GM18511 (cell line): ENCODE data around the gene DEFB118.
"Not testable (repeated sequence)": the region's sequence is repeated elsewhere in the genome, so short reads cannot be mapped to it uniquely, and the experiment has no call there.

Experiments
- ATAC-seq: cut with Tn5 transposase; IDR thresholded peaks from one replicate; pipeline ENCODE4 v1.9.1; 2021; ENCODE audit warnings: mild to moderate bottlenecking, moderate library complexity; ENCODE audit not compliant: unreplicated experiment

Gene DEFB118

GRCh38 chr20:31368301-31368700, at the start of gene DEFB118:
TSS of gene DEFB118 (plus strand) at chr20:31368601. CDS start at chr20:31368651, 50 bp downstream.
- no peak for ATAC-seq

GRCh38 chr20:31322504-31322903, 45.9 kb upstream of the DEFB118 start:
- ATAC-seq, result no peak

GRCh38 chr20:31330893-31331292, 37.5 kb upstream of the DEFB118 start:
- no peak for ATAC-seq

- no peak for ATAC-seq
Observed at GRCh38 chr20:31341470-31341869, 26.9 kb upstream of the DEFB118 start.

- no peak for ATAC-seq
Observed at GRCh38 chr20:31355981-31356380, 12.4 kb upstream of the DEFB118 start.

- ATAC-seq, result no peak
Observed at GRCh38 chr20:31363295-31363694, 5.1 kb upstream of the DEFB118 start.

DNA sequence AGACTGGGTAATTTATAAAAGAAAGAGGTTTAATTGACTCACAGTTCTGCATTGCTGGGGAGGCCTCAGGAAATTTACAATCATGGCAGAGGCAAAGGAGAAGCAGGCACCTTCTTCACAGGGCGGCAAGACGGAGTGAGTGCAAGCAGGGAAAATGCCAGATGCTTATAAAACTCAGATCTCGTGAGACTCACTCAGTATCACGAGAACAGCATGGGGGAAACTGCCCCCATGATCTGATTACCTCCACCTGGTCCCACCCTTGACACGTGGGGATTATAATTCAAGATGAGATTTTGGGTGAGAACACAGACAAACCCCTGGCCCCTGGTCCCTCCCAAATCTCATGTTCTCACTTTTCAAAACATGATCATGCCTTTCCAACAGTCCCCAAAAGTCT, 4.1 kb upstream of the DEFB118 start:
- not testable (repeated sequence) for ATAC-seq

DNA sequence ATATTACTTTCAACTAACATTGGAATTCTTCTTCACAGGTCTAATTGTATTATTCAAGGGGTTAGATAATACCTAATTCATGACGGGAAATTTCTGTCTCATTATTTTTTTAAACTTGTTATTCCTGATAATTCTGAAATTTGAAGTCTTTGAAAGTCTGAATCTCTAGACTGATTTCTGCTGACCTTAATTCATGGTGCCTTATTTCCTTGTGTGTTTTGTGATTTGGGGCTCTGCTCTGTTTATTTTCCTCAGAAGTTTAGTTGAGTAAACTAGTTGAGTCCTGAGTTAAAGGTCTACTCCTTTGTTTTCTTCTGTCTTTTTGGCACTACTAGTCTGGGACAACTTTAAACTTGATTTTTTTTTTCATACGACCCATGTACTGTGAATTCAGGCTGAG, 5.9 kb downstream of the DEFB118 start:
- no peak for ATAC-seq

DNA sequence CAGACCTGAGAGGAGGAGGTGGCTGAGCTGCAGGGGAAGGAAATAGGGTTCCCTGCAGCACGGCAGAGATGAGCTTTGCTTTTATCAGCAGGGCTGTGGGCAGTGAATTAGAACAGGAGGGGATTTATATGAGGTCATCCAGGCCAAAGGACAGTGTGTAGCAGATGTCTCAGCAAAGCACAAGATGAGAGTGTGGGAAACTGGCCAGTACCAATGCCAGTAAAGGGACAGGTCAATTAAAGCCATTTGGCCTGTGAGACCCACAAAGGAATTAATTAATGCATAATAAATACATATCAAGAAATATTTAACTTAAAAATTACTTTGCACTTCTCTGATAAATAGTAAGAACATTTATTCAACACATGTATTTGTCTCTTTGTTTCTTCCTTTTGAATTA, 22.1 kb downstream of the DEFB118 start, which contains the start of gene DEFB119:
Gene DEFB119, minus strand, starts transcription at position 101 of the 400 bp plus-strand sequence. CDS start 107 bp downstream, outside the sequence.
- no peak for ATAC-seq

- ATAC-seq, result no peak
Observed at GRCh38 chr20:31392836-31393235, 24.4 kb downstream of the DEFB118 start.

GRCh38 chr20:31394900-31395299, 26.5 kb downstream of the DEFB118 start:
- no peak for ATAC-seq

GRCh38 chr20:31403886-31404285, 35.5 kb downstream of the DEFB118 start:
- ATAC-seq, result no peak

DNA sequence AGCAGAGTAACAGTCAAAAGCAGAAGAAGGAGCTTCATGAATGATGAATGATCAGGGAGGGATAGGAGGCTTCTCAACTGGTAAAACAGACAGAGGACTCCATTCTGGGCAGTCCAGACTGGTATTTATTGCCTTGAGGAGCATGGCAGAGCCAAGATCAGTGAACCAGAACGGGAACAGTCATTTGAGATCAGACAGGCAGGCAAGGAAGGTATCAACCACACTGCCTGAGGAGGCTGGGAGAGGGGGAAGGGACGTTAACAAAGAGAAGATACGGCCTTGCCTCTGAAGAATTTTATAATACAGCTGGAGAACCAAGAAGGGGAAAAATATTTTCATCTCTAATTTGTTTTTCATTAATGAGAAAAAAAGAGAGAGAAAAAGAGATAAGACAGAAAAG, 37.7 kb downstream of the DEFB118 start, which contains the start of gene DEFB121:
Gene DEFB121, minus strand, starts transcription at position 101 of the 400 bp plus-strand sequence. Its CDS starts 63 bp downstream, at position 38.
- no peak for ATAC-seq

DNA sequence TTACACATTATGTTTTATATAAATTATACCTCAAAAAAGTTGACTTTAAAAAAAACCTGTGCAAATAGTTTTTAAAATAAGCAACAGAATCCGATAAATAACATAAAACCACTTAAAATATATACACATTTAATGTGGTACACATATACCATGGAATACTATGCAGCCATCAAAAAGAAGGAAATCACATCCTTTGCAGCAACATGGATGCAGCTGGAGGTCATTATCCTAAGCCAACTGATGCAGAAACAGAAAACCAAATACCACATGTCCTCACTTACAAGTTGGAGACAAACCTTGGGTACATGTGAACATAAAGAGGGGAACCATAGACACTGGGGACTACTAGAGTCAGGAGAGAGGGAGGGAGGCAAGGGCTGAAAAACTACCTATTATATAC, 41.6 kb downstream of the DEFB118 start:
- no peak for ATAC-seq

- no peak for ATAC-seq
Observed at GRCh38 chr20:31414381-31414780, 46.0 kb downstream of the DEFB118 start.

- ATAC-seq, result no peak
Observed at GRCh38 chr20:31415653-31416052, 47.3 kb downstream of the DEFB118 start.

DNA sequence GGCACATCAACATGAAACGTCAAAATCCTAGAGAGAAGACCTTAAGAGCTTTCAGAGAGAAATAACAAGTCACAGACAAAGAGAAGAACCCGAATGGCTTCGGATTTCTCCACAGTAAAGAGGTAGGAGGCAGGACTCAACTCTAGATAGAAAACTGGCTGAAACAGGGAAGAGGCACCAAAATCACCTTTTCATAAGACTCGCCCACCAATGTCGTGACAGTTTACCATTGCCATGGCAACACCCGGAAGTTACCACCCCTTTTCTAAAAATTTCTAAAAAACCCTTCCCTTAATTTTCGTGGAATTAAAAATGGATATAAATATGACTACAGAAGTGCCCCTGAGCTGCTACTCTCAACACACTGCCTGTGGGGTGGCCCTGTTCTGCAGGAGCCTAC, 49.9 kb downstream of the DEFB118 start:
- ATAC-seq, result no peak
